Measurements from ENCODE around the gene ITCH.

The ITCH gene

GRCh38 chr20:34415079-34415478, 52.0 kb downstream of the ITCH start:
- Histone ChIP-seq H3K4me3 (ENCODE audit: low read depth in 1 of 2, low read length in 2 of 2) (no peak overlapping the region), H3K4me1 (ENCODE audit: insufficient read depth, low read length) (no peaks in the 10 kb centered on the region), H3K36me3 (ENCODE audit: insufficient read depth, low read length) (peaks cover 89% of the 10 kb centered on the region), H3K27ac (ENCODE audit: low read length) (no peak overlapping the region), H4K20me1 (ENCODE audit: insufficient read depth, low read length) (no peaks in the 10 kb centered on the region), H2AFZ (ENCODE audit: low read depth, low read length) (no peak overlapping the region), H3K9ac (ENCODE audit: low read depth, low read length) (no peak overlapping the region), H3K79me2 (ENCODE audit: insufficient read depth, low read length) (peaks cover 5% of the 10 kb centered on the region; the same call in 1 of the 2 replicates), H3K4me2 (ENCODE audit: insufficient read depth, low read length) (no peak overlapping the region), H3K9me3 (ENCODE audit: insufficient read depth, low read length, severe bottlenecking) (no peaks in the 10 kb centered on the region), H3K27me3 (ENCODE audit: insufficient read depth, low read length, poor library complexity) (no peaks in the 10 kb centered on the region)
- ATAC-seq (ENCODE audit: insufficient read depth, low read depth), result no peak
- no peak for DNase-seq
- no peak for TF ChIP-seq EZH2 (IDR thresholded peaks at IDR 0.05; ENCODE audit: borderline replicate concordance, low read depth, low read length, severe bottlenecking)
- no peak for TF ChIP-seq CTCF (IDR thresholded peaks at IDR 0.05; ENCODE audit: borderline replicate concordance, extremely low read depth, low read length, poor library complexity, severe bottlenecking)

- peaks cover 10% of the 10 kb centered on the region for H3K79me2 ChIP-seq (ENCODE audit: insufficient read depth, low read length)
Measured at GRCh38 chr20:34420146-34420545, 57.1 kb downstream of the ITCH start.

GRCh38 chr20:34420975-34421374, 57.9 kb downstream of the ITCH start:
- Histone ChIP-seq H3K27me3 (ENCODE audit: insufficient read depth, low read length, poor library complexity) (no peaks in the 10 kb centered on the region), H3K4me3 (ENCODE audit: low read depth in 1 of 2, low read length in 2 of 2) (no peak overlapping the region), H3K36me3 (ENCODE audit: insufficient read depth, low read length) (peaks cover 85% of the 10 kb centered on the region), H3K27ac (ENCODE audit: low read length) (no peak overlapping the region), H3K79me2 (ENCODE audit: insufficient read depth, low read length) (peaks cover 10% of the 10 kb centered on the region), H2AFZ (ENCODE audit: low read depth, low read length) (no peak overlapping the region), H3K9me3 (ENCODE audit: insufficient read depth, low read length, severe bottlenecking) (no peaks in the 10 kb centered on the region), H3K4me1 (ENCODE audit: insufficient read depth, low read length) (no peaks in the 10 kb centered on the region), H3K4me2 (ENCODE audit: insufficient read depth, low read length) (no peak overlapping the region), H4K20me1 (ENCODE audit: insufficient read depth, low read length) (no peaks in the 10 kb centered on the region), H3K9ac (ENCODE audit: low read depth, low read length) (no peak overlapping the region)
- no peak for DNase-seq
- ATAC-seq (ENCODE audit: insufficient read depth, low read depth), result no peak
- TF ChIP-seq EZH2 (IDR thresholded peaks at IDR 0.05; ENCODE audit: borderline replicate concordance, low read depth, low read length, severe bottlenecking) (no peak), CTCF (IDR thresholded peaks at IDR 0.05; ENCODE audit: borderline replicate concordance, extremely low read depth, low read length, poor library complexity, severe bottlenecking) (no peak)

More at GRCh38 chr20:34420146-34420545, 57.1 kb downstream of the ITCH start:
- DNase-seq (no peak), ATAC-seq (ENCODE audit: insufficient read depth, low read depth) (no peak)
- TF ChIP-seq EZH2 (IDR thresholded peaks at IDR 0.05; ENCODE audit: borderline replicate concordance, low read depth, low read length, severe bottlenecking), result no peak
- no peak for TF ChIP-seq CTCF (IDR thresholded peaks at IDR 0.05; ENCODE audit: borderline replicate concordance, extremely low read depth, low read length, poor library complexity, severe bottlenecking)
- Histone ChIP-seq H3K36me3 (ENCODE audit: insufficient read depth, low read length) (peaks cover 85% of the 10 kb centered on the region), H3K27me3 (ENCODE audit: insufficient read depth, low read length, poor library complexity) (no peaks in the 10 kb centered on the region), H3K4me2 (ENCODE audit: insufficient read depth, low read length) (no peak overlapping the region), H3K9ac (ENCODE audit: low read depth, low read length) (no peak overlapping the region), H3K4me3 (ENCODE audit: low read depth in 1 of 2, low read length in 2 of 2) (no peak overlapping the region), H4K20me1 (ENCODE audit: insufficient read depth, low read length) (no peaks in the 10 kb centered on the region), H3K4me1 (ENCODE audit: insufficient read depth, low read length) (no peaks in the 10 kb centered on the region), H3K9me3 (ENCODE audit: insufficient read depth, low read length, severe bottlenecking) (no peaks in the 10 kb centered on the region), H3K27ac (ENCODE audit: low read length) (no peak overlapping the region), H2AFZ (ENCODE audit: low read depth, low read length) (no peak overlapping the region)
